ENCODE measurements around the gene DCST2.

GRCh38 chr1:155051777-155052398, 18.3 kb upstream of the DCST2 start:
- TF ChIP-seq SIN3A (conservative IDR thresholded peaks at IDR 0.05 in 1 of 2, IDR thresholded peaks at IDR 0.05 in 1 of 2; ENCODE audit: low read depth in 1 of 2, low read length in 2 of 2): no peak
- TF ChIP-seq ASH2L (IDR thresholded peaks at IDR 0.05; ENCODE audit: low read length): peak; percentile 15
- TF ChIP-seq EZH2 (IDR thresholded peaks at IDR 0.05; ENCODE audit: low read depth, low read length, severe bottlenecking): peak; percentile 13

Measured in H1 (cell line).